Esophagus (tissue), 2 donors: ENCODE results near the gene KRTAP1-5. TPM values are rescaled to one million over a fixed set of nuclear protein-coding genes. Genes with fewer than 3 reads are reported as not detected.

Source experiments
- H3K27ac ChIP-seq, 2 donors: one replicate each; pipeline ENCODE4 v1.5.1; 2013; ENCODE audit warnings: low read depth in 2 of 2, mild to moderate bottlenecking in 2 of 2, inconsistent platforms in 1 of 2, low read length in 1 of 2, moderate library complexity in 1 of 2
- H3K27me3 ChIP-seq, 2 donors: one replicate each; pipeline ENCODE4 v1.6.1; 2013; ENCODE audit warnings: low read length in 2 of 2, control low read depth in 1 of 2, mild to moderate bottlenecking in 1 of 2; ENCODE audit not compliant: insufficient read depth in 2 of 2, control insufficient read depth in 1 of 2
- H3K36me3 ChIP-seq, 2 donors: one replicate each; pipeline ENCODE4 v1.6.1; 2013; ENCODE audit warnings: low read length in 1 of 2; ENCODE audit not compliant: control insufficient read depth in 2 of 2, insufficient read depth in 2 of 2
- H3K4me1 ChIP-seq, 2 donors: one replicate each; pipeline ENCODE4 v1.6.1; 2013; ENCODE audit warnings: low read length in 1 of 2; ENCODE audit not compliant: control insufficient read depth in 2 of 2, insufficient read depth in 2 of 2
- H3K4me3 ChIP-seq, 2 donors: one replicate each; pipeline ENCODE4 v1.5.1; 2013; ENCODE audit warnings: low read length in 2 of 2, mild to moderate bottlenecking in 2 of 2, low read depth in 1 of 2, moderate library complexity in 1 of 2
- H3K9me3 ChIP-seq, 2 donors: one replicate each; pipeline ENCODE4 v1.6.1; 2013; ENCODE audit warnings: mild to moderate bottlenecking in 2 of 2, low read depth in 1 of 2, low read length in 1 of 2, moderate library complexity in 1 of 2; ENCODE audit not compliant: control insufficient read depth in 2 of 2, insufficient read depth in 1 of 2
- WGBS, 2 donors: extraction: QIAGEN DNeasy Blood & Tissue Kit; methylation state at CpG; one replicate each; pipeline ENCODE4 v1.1.7; 2013; 5-methylcytosine and 5-hydroxymethylcytosine counted together
- polyA plus RNA-seq, 2 donors: library from polyadenylated mRNA; stranded (reverse); fragments of 200-250 nt; gene quantifications; one replicate each; pipeline ENCODE4 v1.2.3, GENCODE V29; 2013
- donor health status: healthy with polysubstance abuse.
- donor health status: Bipolar disorder and iron deficiency.

Gene KRTAP1-5
- polyA plus RNA-seq, 2 donors: 0.09 TPM; not detected in 1

GRCh38 chr17:41020336-41020735 is 6.7 kb downstream of the KRTAP1-5 start:
- H3K27ac ChIP-seq: no peak overlapping the region
- no peaks in the 10 kb centered on the region for H3K9me3 ChIP-seq
- no peaks in the 10 kb centered on the region for H3K4me1 ChIP-seq
- H3K36me3 ChIP-seq: no peaks in the 10 kb centered on the region
- peaks cover 0 to 2% of the 10 kb centered on the region in 2 donors for H3K27me3 ChIP-seq
- no peak overlapping the region for H3K4me3 ChIP-seq

GRCh38 chr17:41019415-41019814 is 7.6 kb downstream of the KRTAP1-5 start:
- peaks cover 0 to 2% of the 10 kb centered on the region in 2 donors for H3K27me3 ChIP-seq
- H3K27ac ChIP-seq: no peak overlapping the region
- no peaks in the 10 kb centered on the region for H3K4me1 ChIP-seq
- H3K4me3 ChIP-seq: no peak overlapping the region
- no peaks in the 10 kb centered on the region for H3K9me3 ChIP-seq
- WGBS, 2 donors: 94% methylated on average over 3 of the region's 3 CpGs
- no peaks in the 10 kb centered on the region for H3K36me3 ChIP-seq

- Histone ChIP-seq H3K27me3 (peaks cover 0 to 2% of the 10 kb centered on the region in 2 donors), H3K27ac (no peak overlapping the region), H3K4me3 (no peak overlapping the region), H3K9me3 (no peaks in the 10 kb centered on the region), H3K4me1 (no peaks in the 10 kb centered on the region), H3K36me3 (no peaks in the 10 kb centered on the region)
- WGBS, 2 donors: 74 to 75% methylated on average over 3 of the region's 3 CpGs
Observed at GRCh38 chr17:41018541-41018940, 8.5 kb downstream of the KRTAP1-5 start.

GRCh38 chr17:41016578-41017215 is 10.3 kb downstream of the KRTAP1-5 start:
- 80 to 85% methylated on average over 13 of the region's 13 CpGs for WGBS, 2 donors
- no peaks in the 10 kb centered on the region for H3K4me1 ChIP-seq
- no peak overlapping the region for H3K4me3 ChIP-seq
- H3K9me3 ChIP-seq: no peaks in the 10 kb centered on the region
- no peak overlapping the region for H3K27ac ChIP-seq
- no peaks in the 10 kb centered on the region for H3K36me3 ChIP-seq
- H3K27me3 ChIP-seq: no peaks in the 10 kb centered on the region

- H3K36me3 ChIP-seq: no peaks in the 10 kb centered on the region
- no peaks in the 10 kb centered on the region for H3K4me1 ChIP-seq
- H3K9me3 ChIP-seq: no peaks in the 10 kb centered on the region
- no peaks in the 10 kb centered on the region for H3K27me3 ChIP-seq
- no peak overlapping the region for H3K27ac ChIP-seq
- H3K4me3 ChIP-seq: no peak overlapping the region
- WGBS, 2 donors: 73 to 77% methylated on average over 7 of the region's 7 CpGs
Observed at GRCh38 chr17:41015454-41015853, 11.6 kb downstream of the KRTAP1-5 start.

- WGBS, 2 donors: 20 to 23% methylated on average over 1 of the region's 1 CpG
- no peak overlapping the region for H3K27ac ChIP-seq
Observed at GRCh38 chr17:41013606-41014005, 13.4 kb downstream of the KRTAP1-5 start.

GRCh38 chr17:41013181-41013580 is 13.8 kb downstream of the KRTAP1-5 start:
- no peaks in the 10 kb centered on the region for H3K4me1 ChIP-seq
- no peaks in the 10 kb centered on the region for H3K27me3 ChIP-seq
- 75 to 83% methylated on average over 3 of the region's 3 CpGs for WGBS, 2 donors
- no peaks in the 10 kb centered on the region for H3K9me3 ChIP-seq
- H3K36me3 ChIP-seq: no peaks in the 10 kb centered on the region
- no peak overlapping the region for H3K27ac ChIP-seq
- no peak overlapping the region for H3K4me3 ChIP-seq

More at GRCh38 chr17:41013606-41014005, 13.4 kb downstream of the KRTAP1-5 start:
- H3K4me3 ChIP-seq: no peak overlapping the region
- H3K36me3 ChIP-seq: no peaks in the 10 kb centered on the region
- H3K27me3 ChIP-seq: no peaks in the 10 kb centered on the region
- H3K4me1 ChIP-seq: no peaks in the 10 kb centered on the region
- no peaks in the 10 kb centered on the region for H3K9me3 ChIP-seq

- Histone ChIP-seq H3K27me3 (no peaks in the 10 kb centered on the region), H3K27ac (no peak overlapping the region), H3K4me3 (no peak overlapping the region), H3K36me3 (no peaks in the 10 kb centered on the region), H3K9me3 (no peaks in the 10 kb centered on the region), H3K4me1 (no peaks in the 10 kb centered on the region)
- 75 to 82% methylated on average over 6 of the region's 6 CpGs for WGBS, 2 donors
Observed at GRCh38 chr17:41012326-41013120, 14.5 kb downstream of the KRTAP1-5 start.

GRCh38 chr17:41010441-41010840 is 16.6 kb downstream of the KRTAP1-5 start:
- H3K36me3 ChIP-seq: no peaks in the 10 kb centered on the region
- no peaks in the 10 kb centered on the region for H3K9me3 ChIP-seq
- H3K27ac ChIP-seq: no peak overlapping the region
- H3K27me3 ChIP-seq: no peaks in the 10 kb centered on the region
- no peaks in the 10 kb centered on the region for H3K4me1 ChIP-seq
- no peak overlapping the region for H3K4me3 ChIP-seq

GRCh38 chr17:41009936-41010335 is 17.1 kb downstream of the KRTAP1-5 start:
- H3K36me3 ChIP-seq: no peaks in the 10 kb centered on the region
- WGBS, 2 donors: 84 to 95% methylated on average over 1 of the region's 1 CpG
- no peaks in the 10 kb centered on the region for H3K9me3 ChIP-seq
- H3K27ac ChIP-seq: no peak overlapping the region
- H3K4me1 ChIP-seq: no peaks in the 10 kb centered on the region
- no peaks in the 10 kb centered on the region for H3K27me3 ChIP-seq
- no peak overlapping the region for H3K4me3 ChIP-seq
